Erythroblast (primary cell): ENCODE measurements around the gene AGAP1.

Experiments
- GATA1 ChIP-seq: IDR thresholded peaks from 2 replicates; pipeline ENCODE4 v1.6.1; 2011; ENCODE audit warnings: low read depth, mild to moderate bottlenecking, control low read depth, low read length, moderate library complexity
- POLR2A ChIP-seq: IDR thresholded peaks from 2 replicates; pipeline ENCODE4 v1.6.1; 2011; ENCODE audit warnings: mild to moderate bottlenecking, low read length

- TF ChIP-seq POLR2A (no peak), GATA1 (no peak)
Measured at GRCh38 chr2:236102971-236103370, 609.1 kb downstream of the AGAP1 start.
